ENCODE measurements around the gene ITPR1.

GRCh38 chr3:4680871-4681300, 187.7 kb downstream of the ITPR1 start:
- TF ChIP-seq CTCF (conservative IDR thresholded peaks at IDR 0.05; ENCODE audit: low read depth, low read length) (no peak), EZH2 (IDR thresholded peaks at IDR 0.05; ENCODE audit: low read length, unreplicated experiment) (no peak), EZH2phosphoT487 (IDR thresholded peaks at IDR 0.05; ENCODE audit: borderline replicate concordance, low read length) (no peak)
